ENCODE measurements around the gene OTOF. TPM values are rescaled to one million over a fixed set of nuclear protein-coding genes. Genes with fewer than 3 reads are reported as not detected.

The OTOF gene
- total RNA-seq, 1 experiment from 2014 or later = 0.10 TPM

GRCh38 chr2:26519396-26520147 lies 41.6 kb upstream of the OTOF start:
- ATAC-seq = no peak
- no TSS peak for BruUV-seq (replicated peaks)

GRCh38 chr2:26516781-26517180 lies 38.9 kb upstream of the OTOF start:
- ChIA-PET RAD21 (ENCODE audit: low non-redundant PET in 1 of 2, low total read pairs in 2 of 2, uncharacterized antibody in 2 of 2, unreplicated experiment in 2 of 2) (no interaction called here), CTCF (no interaction called here), POLR2A (no interaction called here)
- Histone ChIP-seq H3K4me2 (ENCODE audit: low read length) (no peak overlapping the region), H3K4me3 (replicated peaks in 1 of 2; ENCODE audit: low read depth in 1 of 2, low read length in 2 of 2) (no peak overlapping the region), H3K9ac (ENCODE audit: low read length) (no peak overlapping the region), H3K36me3 (ENCODE audit: control insufficient read depth in 1 of 2, insufficient read depth in 2 of 2, low read length in 2 of 2) (no peaks in the 10 kb centered on the region), H3K27me3 (ENCODE audit: insufficient read depth, low read length) (peaks cover 18% of the 10 kb centered on the region; the same call in 1 of the 2 replicates), H3K9me2 (ENCODE audit: insufficient read depth) (no peaks in the 10 kb centered on the region), H3K79me2 (ENCODE audit: insufficient read depth, low read length) (no peaks in the 10 kb centered on the region), H2AFZ (ENCODE audit: low read depth, low read length, poor library complexity, severe bottlenecking) (no peak overlapping the region), H4K20me1 (ENCODE audit: insufficient read depth) (no peaks in the 10 kb centered on the region), H3K4me1 (ENCODE audit: control insufficient read depth in 1 of 2, insufficient read depth in 2 of 2, low read length in 2 of 2) (no peaks in the 10 kb centered on the region), H3K27ac (ENCODE audit: low read depth, low read length) (no peak overlapping the region), H3K9me3 (ENCODE audit: control insufficient read depth in 1 of 2, insufficient read depth in 1 of 2, low read depth in 1 of 2, low read length in 2 of 2) (no peaks in the 10 kb centered on the region)
- intact Hi-C loops (cut with micrococcal nuclease) = no loop called here
- DNase-seq (ENCODE audit: low read depth, low spot score) (no peak), ATAC-seq (no peak)
- BruUV-seq (replicated peaks) = no TSS peak
- TF ChIP-seq SRF (IDR thresholded peaks at IDR 0.05; ENCODE audit: low read depth) (no peak), CBX3 (IDR thresholded peaks at IDR 0.05; ENCODE audit: low read depth) (no peak), SIN3A (IDR thresholded peaks at IDR 0.05; ENCODE audit: low read depth) (no peak), ZNF274 (IDR thresholded peaks at IDR 0.05; ENCODE audit: low read depth, low read length) (no peak), CEBPB (IDR thresholded peaks at IDR 0.05; ENCODE audit: low read depth) (no peak), POLR2A (IDR thresholded peaks at IDR 0.05; ENCODE audit: borderline replicate concordance, extremely low read depth, insufficient read depth, insufficient read length) (no peak), MAX (IDR thresholded peaks at IDR 0.05) (no peak), ZBTB33 (IDR thresholded peaks at IDR 0.05; ENCODE audit: extremely low read depth, insufficient replicate concordance, low read length) (no peak), POLR2AphosphoS5 (IDR thresholded peaks at IDR 0.05; ENCODE audit: low read depth, low read length) (no peak), EGR1 (IDR thresholded peaks at IDR 0.05; ENCODE audit: low read depth) (no peak), YY1 (IDR thresholded peaks at IDR 0.05; ENCODE audit: extremely low read depth, insufficient replicate concordance, low read depth, low read length) (no peak), ZFX (IDR thresholded peaks at IDR 0.05) (no peak)

More at GRCh38 chr2:26519396-26520147, 41.6 kb upstream of the OTOF start:
- TF ChIP-seq EZH2phosphoT487 (IDR thresholded peaks at IDR 0.05; ENCODE audit: borderline replicate concordance) = no peak
- peak; percentile 21 for TF ChIP-seq TCF7L2 (IDR thresholded peaks at IDR 0.05; ENCODE audit: borderline replicate concordance, extremely low read depth, insufficient read depth, insufficient read length)
- Histone ChIP-seq H2AFZ (ENCODE audit: low read depth, low read length, poor library complexity, severe bottlenecking) (no peak overlapping the region), H3K36me3 (ENCODE audit: control insufficient read depth in 1 of 2, insufficient read depth in 2 of 2, low read length in 2 of 2) (no peaks in the 10 kb centered on the region), H3K79me2 (ENCODE audit: insufficient read depth, low read length) (no peaks in the 10 kb centered on the region), H3K27ac (ENCODE audit: low read depth, low read length) (no peak overlapping the region), H3K4me3 (replicated peaks in 1 of 2; ENCODE audit: low read depth in 1 of 2, low read length in 2 of 2) (no peak overlapping the region), H3K9me3 (ENCODE audit: control insufficient read depth in 1 of 2, insufficient read depth in 1 of 2, low read depth in 1 of 2, low read length in 2 of 2) (no peaks in the 10 kb centered on the region), H3K9ac (ENCODE audit: low read length) (no peak overlapping the region), H3K27me3 (ENCODE audit: insufficient read depth, low read length) (peaks cover 18% of the 10 kb centered on the region; the same call in 1 of the 2 replicates), H4K20me1 (ENCODE audit: insufficient read depth) (no peaks in the 10 kb centered on the region), H3K9me2 (ENCODE audit: insufficient read depth) (no peaks in the 10 kb centered on the region), H3K4me2 (ENCODE audit: low read length) (no peak overlapping the region), H3K4me1 (ENCODE audit: control insufficient read depth in 1 of 2, insufficient read depth in 2 of 2, low read length in 2 of 2) (no peaks in the 10 kb centered on the region)
- intact Hi-C loops (cut with micrococcal nuclease) = no loop called here
- RAD21 ChIA-PET (ENCODE audit: low non-redundant PET in 1 of 2, low total read pairs in 2 of 2, uncharacterized antibody in 2 of 2, unreplicated experiment in 2 of 2) = no interaction called here
- POLR2A ChIA-PET = no interaction called here
- DNase-seq (ENCODE audit: low read depth, low spot score) = no peak
- CTCF ChIA-PET = interaction anchor here (1.0 to 1.6 kb wide), 3 partner anchors 16 to 58 kb away, joined by 3 to 4 read pairs (median 4); no protein-coding TSS in a partner anchor

Measured in HCT116 (cell line).